A204.1 (cell line): ENCODE results near the gene TMUB2.

Experiments
- FAIRE-seq: peaks from 2 replicates; lab custom pipeline; 2012; peaks lifted over from hg19 to GRCh38; lab: Jason Lieb, UNC

Gene TMUB2

DNA sequence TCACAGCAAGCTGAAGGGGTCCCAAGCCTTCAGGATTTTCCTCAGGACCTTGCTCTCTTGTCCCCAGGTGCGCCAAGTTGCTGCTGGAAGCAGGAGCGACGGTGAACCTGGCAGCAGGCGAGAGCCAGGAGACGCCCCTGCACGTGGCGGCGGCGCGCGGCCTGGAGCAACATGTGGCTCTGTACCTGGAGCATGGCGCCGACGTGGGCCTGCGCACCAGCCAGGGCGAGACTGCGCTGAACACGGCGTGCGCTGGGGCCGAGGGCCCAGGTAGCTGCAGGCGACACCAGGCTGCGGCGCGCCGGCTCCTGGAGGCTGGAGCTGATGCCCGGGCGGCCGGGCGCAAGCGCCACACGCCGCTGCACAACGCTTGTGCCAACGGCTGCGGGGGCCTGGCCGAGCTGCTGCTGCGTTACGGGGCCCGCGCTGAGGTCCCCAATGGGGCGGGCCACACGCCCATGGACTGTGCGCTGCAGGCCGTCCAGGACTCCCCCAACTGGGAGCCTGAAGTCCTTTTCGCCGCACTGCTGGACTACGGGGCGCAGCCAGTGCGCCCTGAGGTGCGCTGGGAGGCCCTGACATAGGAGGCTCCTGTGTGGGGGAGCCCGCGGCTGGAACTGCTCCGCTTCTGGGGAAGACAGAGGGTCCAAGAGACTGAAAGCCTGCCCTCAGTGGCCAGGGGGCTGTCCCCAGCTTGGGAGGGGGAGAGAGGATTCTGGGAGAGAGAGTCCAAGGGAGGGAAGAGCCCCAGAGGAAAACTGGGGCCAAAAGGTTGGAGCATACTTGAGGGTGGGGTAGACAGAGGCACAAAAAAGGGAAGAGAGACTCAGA, 9.9 kb upstream of the TMUB2 start:
- no peak for FAIRE-seq

- no peak for FAIRE-seq
Observed at GRCh38 chr17:44177640-44178039, 9.1 kb upstream of the TMUB2 start.

DNA sequence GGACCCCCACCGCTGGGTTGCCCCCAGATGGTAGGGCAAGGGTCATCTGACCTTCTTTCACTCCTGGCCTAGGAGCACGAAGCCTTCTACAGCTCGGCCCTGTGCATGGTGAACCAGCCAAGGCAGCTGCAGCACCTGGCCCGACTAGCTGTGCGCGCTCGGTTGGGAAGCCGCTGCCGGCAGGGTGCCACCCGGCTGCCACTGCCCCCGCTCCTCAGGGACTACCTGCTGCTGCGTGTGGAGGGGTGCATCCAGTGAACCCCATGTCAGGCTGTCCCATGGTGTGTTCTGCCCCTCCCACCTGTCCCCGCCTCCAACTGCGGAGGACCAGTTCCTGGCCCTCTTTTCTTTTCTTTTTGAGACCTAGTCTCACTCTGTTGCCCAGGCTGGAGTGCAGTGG, 8.6 kb upstream of the TMUB2 start:
- no peak for FAIRE-seq

DNA sequence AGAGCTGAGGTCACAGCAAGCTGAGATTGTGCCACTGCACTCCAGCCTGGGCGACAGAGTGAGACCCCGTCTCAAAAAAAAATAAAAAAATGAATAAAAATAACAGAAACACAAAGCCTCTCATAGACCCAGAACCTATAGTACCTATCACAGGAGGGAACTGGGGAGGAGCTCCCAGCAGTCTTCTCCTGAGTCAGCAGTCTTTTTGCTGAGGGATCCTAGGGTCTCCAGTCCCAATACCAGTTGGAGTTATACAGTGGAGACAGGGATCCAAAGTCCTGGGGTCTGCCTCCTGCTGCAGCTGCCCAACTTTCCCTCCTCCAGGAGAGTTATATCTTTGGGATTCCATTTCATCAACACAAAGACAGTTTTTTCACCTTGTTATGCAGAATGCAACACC, 3.7 kb upstream of the TMUB2 start:
- no peak for FAIRE-seq

- no peak for FAIRE-seq
Observed at GRCh38 chr17:44184212-44184810, 2.5 kb upstream of the TMUB2 start.

- no peak for FAIRE-seq
Observed at GRCh38 chr17:44187131-44187899, 543 bp downstream of the TMUB2 start.

DNA sequence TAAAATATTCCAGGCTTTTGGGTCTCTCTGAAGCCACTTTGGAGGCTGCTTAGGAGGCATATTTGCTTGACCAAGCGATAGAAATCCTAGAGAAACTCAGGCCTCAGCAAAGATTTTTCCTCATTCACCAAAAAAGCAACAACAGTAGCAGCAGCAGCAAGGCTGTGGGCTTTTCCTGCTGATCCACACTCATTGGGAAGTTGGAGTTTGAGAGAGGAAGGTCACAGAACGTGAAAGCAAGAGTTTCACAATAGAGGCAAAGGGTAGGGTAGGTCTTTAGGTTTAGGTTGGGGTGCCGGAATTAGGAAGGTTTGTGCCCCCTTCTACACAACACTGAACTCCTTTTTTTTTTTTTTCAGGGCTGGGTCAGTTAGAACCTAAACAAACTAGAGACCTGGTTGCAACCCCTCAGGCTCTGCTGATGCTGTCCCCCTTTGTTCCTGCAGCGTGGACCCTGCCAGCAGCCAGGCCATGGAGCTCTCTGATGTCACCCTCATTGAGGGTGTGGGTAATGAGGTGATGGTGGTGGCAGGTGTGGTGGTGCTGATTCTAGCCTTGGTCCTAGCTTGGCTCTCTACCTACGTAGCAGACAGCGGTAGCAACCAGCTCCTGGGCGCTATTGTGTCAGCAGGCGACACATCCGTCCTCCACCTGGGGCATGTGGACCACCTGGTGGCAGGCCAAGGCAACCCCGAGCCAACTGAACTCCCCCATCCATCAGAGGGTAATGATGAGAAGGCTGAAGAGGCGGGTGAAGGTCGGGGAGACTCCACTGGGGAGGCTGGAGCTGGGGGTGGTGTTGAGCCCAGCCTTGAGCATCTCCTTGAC, 2.0 kb downstream of the TMUB2 start:
- FAIRE-seq: no peak

GRCh38 chr17:44190481-44190880, 3.7 kb downstream of the TMUB2 start:
- no peak for FAIRE-seq

GRCh38 chr17:44191369-44191768, 4.6 kb downstream of the TMUB2 start:
- no peak for FAIRE-seq

DNA sequence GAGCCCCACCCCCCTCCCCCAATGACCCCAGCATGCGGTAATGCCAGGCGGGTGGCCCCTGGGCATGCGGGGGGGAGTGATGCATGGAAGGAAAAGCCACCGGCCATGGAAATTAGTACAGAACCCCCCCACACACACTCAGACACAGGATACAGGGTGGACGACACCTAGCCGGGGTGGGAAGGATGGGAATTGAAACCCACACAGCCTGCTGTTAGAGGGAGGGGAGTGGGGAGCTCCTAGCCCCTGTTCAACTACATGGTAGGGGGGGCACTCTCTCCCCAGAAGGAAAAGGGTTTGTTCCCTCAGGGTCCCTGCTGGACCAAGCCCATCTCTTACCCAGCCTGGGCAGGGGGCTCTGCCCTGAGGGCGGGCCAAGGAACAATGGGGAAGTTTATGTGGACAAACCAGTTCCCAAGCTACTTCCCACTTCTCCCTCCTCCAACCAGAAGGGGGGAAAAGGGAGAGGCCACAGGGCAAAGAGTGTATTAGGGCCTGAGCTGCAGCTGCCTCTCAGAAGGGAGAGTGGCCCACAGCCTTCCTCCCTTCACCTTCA, 5.2 kb downstream of the TMUB2 start:
- no peak for FAIRE-seq

DNA sequence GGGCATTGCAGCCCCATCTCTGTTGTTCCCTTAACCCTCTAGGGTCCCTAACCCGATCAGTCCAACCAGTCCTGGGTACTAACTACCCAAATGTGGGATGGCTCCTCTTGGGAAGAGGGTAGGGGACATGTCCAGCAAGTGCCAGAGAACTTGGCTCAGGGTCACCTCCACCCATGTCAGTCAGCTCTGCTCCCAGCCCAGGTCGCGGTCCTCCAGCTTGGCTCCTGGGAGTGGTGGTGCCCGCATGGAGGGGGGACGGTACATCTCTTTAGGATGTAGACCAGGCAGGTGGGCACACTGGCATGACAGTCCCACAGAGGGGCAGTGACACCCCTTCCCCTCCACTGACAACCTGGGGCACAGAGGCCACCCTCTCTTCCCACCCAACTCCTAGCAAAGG, 6.0 kb downstream of the TMUB2 start:
- FAIRE-seq: no peak

- FAIRE-seq: no peak
Observed at GRCh38 chr17:44193326-44194084, 6.7 kb downstream of the TMUB2 start.

DNA sequence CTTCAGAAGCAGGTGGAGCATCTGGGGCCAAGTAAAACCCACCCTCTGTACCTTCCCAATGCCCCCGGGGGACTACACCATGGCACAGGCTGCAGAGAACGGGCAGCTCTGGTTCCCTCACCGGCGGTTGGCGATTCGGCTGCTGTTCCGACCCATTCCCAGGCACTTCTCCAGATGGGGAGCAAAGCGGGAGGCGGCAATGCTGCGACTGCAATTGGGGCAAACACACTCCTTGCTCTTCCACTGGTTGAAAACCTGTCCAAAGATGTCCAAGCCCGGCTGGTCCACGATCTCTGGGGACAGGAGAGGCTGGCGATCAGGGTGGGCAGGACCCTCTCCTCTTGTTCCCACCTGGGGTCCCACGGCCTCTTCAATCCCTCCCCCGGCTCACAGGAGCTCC, 10.3 kb downstream of the TMUB2 start:
- no peak for FAIRE-seq

GRCh38 chr17:44197980-44198720, 11.4 kb downstream of the TMUB2 start:
- no peak for FAIRE-seq

GRCh38 chr17:44198721-44199552, 12.2 kb downstream of the TMUB2 start:
- FAIRE-seq: no peak

DNA sequence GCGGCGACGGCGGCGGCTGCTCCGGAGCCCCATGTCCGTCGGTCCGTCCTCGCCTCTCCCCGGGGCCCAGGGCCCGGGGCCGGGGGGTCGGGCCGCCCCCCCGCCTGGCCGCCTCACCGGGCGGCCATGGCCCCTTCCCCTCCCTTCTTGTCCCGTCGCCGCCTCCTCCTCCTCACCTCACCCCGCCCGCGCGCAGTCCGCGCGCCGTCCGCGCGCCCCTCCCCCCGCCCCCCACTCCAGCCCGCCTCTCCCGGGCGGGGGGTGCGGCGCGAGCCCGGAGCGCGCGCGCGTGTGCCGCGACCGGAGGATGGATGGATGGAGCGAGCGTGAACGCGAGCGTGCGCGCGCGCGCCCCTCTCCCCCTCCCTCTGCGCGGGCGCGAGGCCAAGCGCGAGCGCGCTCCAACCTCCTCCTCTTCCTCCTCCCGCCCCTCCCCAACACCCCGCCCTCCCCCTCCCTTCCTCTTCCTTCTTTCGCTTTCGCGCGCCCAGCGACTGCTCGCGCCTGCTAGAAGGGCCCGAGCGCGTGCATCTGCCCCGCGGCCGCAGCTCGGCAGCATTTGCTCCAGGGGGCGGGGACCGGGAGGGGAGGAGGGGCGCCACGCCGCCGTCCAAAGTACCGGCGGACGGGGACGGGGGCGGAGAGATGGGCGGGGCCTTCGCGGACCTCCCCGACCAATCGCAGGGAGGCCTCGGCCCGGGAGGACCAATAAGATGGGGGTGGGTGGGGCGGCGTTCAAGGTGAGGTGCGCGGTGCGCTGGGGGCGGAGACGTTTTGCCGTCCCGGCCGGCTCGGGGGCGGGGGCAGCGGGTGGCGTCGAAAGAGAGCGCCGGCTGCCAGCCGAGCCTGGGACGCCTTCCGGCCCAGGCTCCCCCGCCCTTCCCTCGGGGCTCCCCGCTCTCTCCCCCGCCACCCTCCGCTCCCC, 13.0 kb downstream of the TMUB2 start, which contains the start of gene ATXN7L3:
ATXN7L3 (minus strand) TSS at position 332 of the 925 bp plus-strand sequence. CDS start 1,814 bp downstream, outside the sequence.
- FAIRE-seq: no peak

- no peak for FAIRE-seq
Observed at GRCh38 chr17:44200478-44201155, 13.8 kb downstream of the TMUB2 start.

- no peak for FAIRE-seq
Observed at GRCh38 chr17:44202756-44203155, 16.0 kb downstream of the TMUB2 start.
